ENCODE results near the gene IPPK.

Gene IPPK

DNA sequence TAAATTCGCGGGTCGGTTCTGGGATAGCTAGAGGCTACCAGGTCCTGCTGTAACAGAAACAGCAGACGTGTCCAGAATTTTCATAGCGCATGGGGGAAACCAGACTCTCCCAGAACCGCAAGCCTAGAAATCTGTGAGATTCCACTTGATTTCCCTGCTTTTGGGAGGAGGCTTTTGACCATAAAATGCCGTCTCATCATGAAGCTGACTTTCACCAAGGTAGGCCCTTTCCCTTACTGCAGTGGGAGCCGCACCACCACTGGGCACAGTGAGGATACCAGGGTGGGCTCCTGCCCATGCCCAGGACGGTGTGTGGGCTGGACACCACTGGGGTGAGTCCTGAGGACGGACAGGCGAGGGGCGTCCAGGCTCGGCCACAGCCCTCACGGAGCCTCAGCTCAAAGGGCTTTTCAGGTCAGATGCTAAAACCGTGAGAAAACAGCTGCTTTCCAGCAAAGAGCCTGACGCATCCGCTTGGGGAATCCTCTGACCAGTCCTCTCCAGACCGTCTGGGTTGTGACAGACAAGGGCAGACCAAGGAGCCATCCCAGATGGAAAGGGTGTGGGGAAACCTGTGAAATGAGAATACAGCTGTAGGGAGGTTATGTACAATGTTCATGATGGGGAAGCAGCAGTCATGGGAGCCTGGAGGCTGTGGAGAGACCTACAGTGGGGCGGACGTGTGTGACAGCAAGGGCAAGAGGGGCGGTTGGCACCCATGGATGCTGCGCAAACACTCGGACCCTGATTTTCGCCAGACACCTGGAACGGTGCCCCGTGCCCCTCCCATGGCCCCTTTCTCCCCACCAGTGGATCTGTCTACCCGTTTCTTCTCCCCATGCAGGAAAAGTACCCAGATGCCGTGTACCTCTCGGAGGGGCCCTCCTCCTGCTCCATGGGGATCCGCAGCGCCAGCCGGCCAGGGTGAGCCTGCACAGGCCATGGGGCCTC lies 59.2 kb downstream of the IPPK start:
- H3K79me2 ChIP-seq = no peaks in the 10 kb centered on the region
- no peak overlapping the region for H3K4me2 ChIP-seq (ENCODE audit: low read length)
- TF ChIP-seq, protein P1, sequence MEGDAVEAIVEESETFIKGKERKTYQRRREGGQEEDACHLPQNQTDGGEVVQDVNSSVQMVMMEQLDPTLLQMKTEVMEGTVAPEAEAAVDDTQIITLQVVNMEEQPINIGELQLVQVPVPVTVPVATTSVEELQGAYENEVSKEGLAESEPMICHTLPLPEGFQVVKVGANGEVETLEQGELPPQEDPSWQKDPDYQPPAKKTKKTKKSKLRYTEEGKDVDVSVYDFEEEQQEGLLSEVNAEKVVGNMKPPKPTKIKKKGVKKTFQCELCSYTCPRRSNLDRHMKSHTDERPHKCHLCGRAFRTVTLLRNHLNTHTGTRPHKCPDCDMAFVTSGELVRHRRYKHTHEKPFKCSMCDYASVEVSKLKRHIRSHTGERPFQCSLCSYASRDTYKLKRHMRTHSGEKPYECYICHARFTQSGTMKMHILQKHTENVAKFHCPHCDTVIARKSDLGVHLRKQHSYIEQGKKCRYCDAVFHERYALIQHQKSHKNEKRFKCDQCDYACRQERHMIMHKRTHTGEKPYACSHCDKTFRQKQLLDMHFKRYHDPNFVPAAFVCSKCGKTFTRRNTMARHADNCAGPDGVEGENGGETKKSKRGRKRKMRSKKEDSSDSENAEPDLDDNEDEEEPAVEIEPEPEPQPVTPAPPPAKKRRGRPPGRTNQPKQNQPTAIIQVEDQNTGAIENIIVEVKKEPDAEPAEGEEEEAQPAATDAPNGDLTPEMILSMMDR (IDR thresholded peaks at IDR 0.05) = no peak
- peaks cover 6% of the 10 kb centered on the region for H3K4me1 ChIP-seq
- H3K36me3 ChIP-seq (ENCODE audit: control insufficient read depth, insufficient read depth, low read length) = no peaks in the 10 kb centered on the region
- no peak overlapping the region for H3K9ac ChIP-seq
- no peak overlapping the region for H3K4me3 ChIP-seq (ENCODE audit: low read depth, low read length)
- peak overlapping the region; percentile 44 for H3K27ac ChIP-seq
- H2AFZ ChIP-seq = no peak overlapping the region
- no peaks in the 10 kb centered on the region for H3K27me3 ChIP-seq (ENCODE audit: control insufficient read depth, insufficient read depth, low read length)
- H3K9me3 ChIP-seq (ENCODE audit: control insufficient read depth, low read length) = no peaks in the 10 kb centered on the region

DNA sequence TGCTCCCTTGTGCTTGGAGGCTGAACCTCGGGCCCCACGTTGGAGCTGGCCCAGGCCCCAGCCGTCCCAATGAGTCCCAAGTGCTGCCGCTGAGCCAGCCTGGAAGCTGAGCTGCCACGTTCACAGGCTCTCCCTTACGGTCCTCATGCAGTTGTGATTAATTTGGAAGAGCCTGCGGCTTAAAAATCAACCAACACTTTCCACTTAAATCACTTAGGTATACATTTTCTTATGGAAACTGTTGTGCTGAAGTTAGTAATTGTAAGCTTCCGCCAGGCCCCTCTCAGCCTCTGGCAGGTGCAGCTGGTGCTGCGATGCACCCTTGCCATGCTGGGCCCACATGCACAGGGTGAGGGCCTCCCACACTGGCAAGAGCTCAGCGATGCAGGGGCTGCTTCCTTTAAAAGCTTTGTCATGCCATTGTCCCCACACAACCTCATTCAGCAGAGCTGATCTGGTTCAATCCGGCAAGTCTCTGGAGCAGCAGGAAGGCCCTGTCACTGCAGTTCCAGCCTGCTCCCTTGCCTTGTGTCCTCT lies 61.0 kb downstream of the IPPK start:
- H3K27ac ChIP-seq = peak overlapping the region; percentile 15
- no peaks in the 10 kb centered on the region for H3K36me3 ChIP-seq (ENCODE audit: control insufficient read depth, insufficient read depth, low read length)
- H3K27me3 ChIP-seq (ENCODE audit: control insufficient read depth, insufficient read depth, low read length) = no peaks in the 10 kb centered on the region
- no peaks in the 10 kb centered on the region for H3K79me2 ChIP-seq
- no peak overlapping the region for H3K9ac ChIP-seq
- peaks cover 6% of the 10 kb centered on the region for H3K4me1 ChIP-seq
- no peak overlapping the region for H3K4me2 ChIP-seq (ENCODE audit: low read length)
- TF ChIP-seq, protein P1 (IDR thresholded peaks at IDR 0.05) = no peak
- peak overlapping the region; percentile 38 for H2AFZ ChIP-seq
- no peak overlapping the region for H3K4me3 ChIP-seq (ENCODE audit: low read depth, low read length)
- no peaks in the 10 kb centered on the region for H3K9me3 ChIP-seq (ENCODE audit: control insufficient read depth, low read length)

DNA sequence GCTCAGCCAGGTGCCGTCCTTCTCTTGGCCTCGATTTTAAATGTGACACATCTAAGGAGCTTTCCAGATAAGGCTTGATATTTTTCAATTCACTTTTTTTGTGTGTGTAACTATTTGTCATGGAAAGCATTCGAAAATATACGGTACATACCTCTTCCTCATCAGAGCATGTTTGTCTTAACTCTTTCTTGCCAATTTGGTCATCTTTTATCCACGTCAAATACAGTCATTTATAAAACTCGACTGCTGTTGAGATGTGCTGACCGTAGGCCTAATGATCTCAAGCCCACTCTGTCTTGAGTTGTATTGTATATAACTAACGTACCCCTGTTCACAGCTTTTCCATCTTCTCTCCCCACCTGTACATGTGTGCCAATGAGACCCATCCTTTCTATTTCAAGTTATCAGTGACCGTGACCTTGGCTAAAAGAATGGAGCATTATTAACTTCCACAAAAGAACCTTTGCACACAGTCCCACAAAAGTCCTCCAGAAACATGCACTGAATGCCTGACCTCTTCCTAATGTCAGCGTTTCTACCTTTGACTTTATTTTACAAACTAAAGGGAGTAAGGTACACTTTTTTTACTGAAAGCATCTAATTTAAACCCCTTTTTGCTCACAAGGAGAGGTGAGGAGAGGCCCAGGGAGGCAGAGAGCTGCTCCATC lies 61.6 kb downstream of the IPPK start:
- no peaks in the 10 kb centered on the region for H3K36me3 ChIP-seq (ENCODE audit: control insufficient read depth, insufficient read depth, low read length)
- H3K4me1 ChIP-seq = peaks cover 6% of the 10 kb centered on the region
- no peak overlapping the region for H3K4me2 ChIP-seq (ENCODE audit: low read length)
- no peak overlapping the region for H3K9ac ChIP-seq
- no peak overlapping the region for H3K4me3 ChIP-seq (ENCODE audit: low read depth, low read length)
- H3K79me2 ChIP-seq = no peaks in the 10 kb centered on the region
- peak overlapping the region; percentile 38 for H2AFZ ChIP-seq
- TF ChIP-seq, protein P1 (IDR thresholded peaks at IDR 0.05) = no peak
- H3K27ac ChIP-seq = peak overlapping the region; percentile 15
- H3K27me3 ChIP-seq (ENCODE audit: control insufficient read depth, insufficient read depth, low read length) = no peaks in the 10 kb centered on the region
- H3K9me3 ChIP-seq (ENCODE audit: control insufficient read depth, low read length) = no peaks in the 10 kb centered on the region

DNA sequence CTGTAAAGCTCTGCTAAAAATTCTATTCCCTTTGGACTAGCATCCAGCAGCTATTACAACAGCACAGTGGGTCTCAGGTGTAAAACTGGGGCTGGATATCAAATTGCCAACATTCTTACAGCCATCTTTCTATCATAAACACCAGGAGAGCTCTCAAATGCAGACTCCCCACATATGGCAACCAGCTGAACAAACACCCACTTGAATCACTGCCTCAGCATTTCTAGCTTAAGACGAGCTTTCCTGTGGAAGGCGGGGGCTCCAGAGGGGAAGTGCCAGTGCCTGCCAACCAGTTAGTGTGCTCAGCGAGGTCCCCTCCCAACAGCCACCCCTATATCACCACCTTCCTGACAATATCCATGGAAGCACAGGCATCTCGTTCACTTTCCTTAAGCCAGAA lies 62.2 kb downstream of the IPPK start:
- Histone ChIP-seq H3K79me2 (no peaks in the 10 kb centered on the region), H3K27ac (no peak overlapping the region), H3K27me3 (ENCODE audit: control insufficient read depth, insufficient read depth, low read length) (no peaks in the 10 kb centered on the region), H3K36me3 (ENCODE audit: control insufficient read depth, insufficient read depth, low read length) (no peaks in the 10 kb centered on the region), H3K9ac (no peak overlapping the region), H3K4me2 (ENCODE audit: low read length) (no peak overlapping the region), H3K4me3 (ENCODE audit: low read depth, low read length) (no peak overlapping the region), H3K4me1 (peaks cover 6% of the 10 kb centered on the region), H2AFZ (no peak overlapping the region), H3K9me3 (ENCODE audit: control insufficient read depth, low read length) (no peaks in the 10 kb centered on the region)
- TF ChIP-seq, protein P1 (IDR thresholded peaks at IDR 0.05) = no peak
